Activated CD4-positive, alpha-beta T cell treated with anti-CD3 and anti-CD28 coated beads for 36 hours (primary cell): ENCODE data around the gene BRSK1. TPM values are rescaled to one million over a fixed set of nuclear protein-coding genes. Genes with fewer than 3 reads are reported as not detected.

Experiments used
- ATAC-seq: fragments of 200-7000 bp; cut with Tn5 transposase; one replicate; pipeline ENCODE4 v1.10.0; 2021; ENCODE audit warnings: mild to moderate bottlenecking, moderate library complexity
- CTCF ChIA-PET: fragments of 350-600 bp; sonication (Branson Sonifier 250); formaldehyde crosslinking; loops from one replicate; lab custom pipeline; 2021; ENCODE audit warnings: antibody characterized with exemption; lab: Charles Lee
- POLR2A ChIA-PET: fragments of 350-600 bp; sonication (Branson Sonifier 250); formaldehyde crosslinking; loops from one replicate; lab custom pipeline; 2021; ENCODE audit warnings: antibody characterized with exemption, inconsistent platforms; lab: Charles Lee
- DNase-seq: peaks from one replicate; pipeline ENCODE4 v3.0.0-alpha.2; 2020
- H3K27ac Mint-ChIP-seq: one replicate; pipeline ENCODE4 v1.8.0; 2021; ENCODE audit warnings: mixed read lengths
- H3K27me3 Mint-ChIP-seq: one replicate; pipeline ENCODE4 v1.8.0; 2021; ENCODE audit warnings: mixed read lengths
- H3K36me3 Mint-ChIP-seq: one replicate; pipeline ENCODE4 v1.8.0; 2021; ENCODE audit warnings: low read depth, mixed read lengths
- H3K4me1 Mint-ChIP-seq: one replicate; pipeline ENCODE4 v1.8.0; 2021; ENCODE audit warnings: mixed read lengths
- H3K4me3 Mint-ChIP-seq: one replicate; pipeline ENCODE4 v1.8.0; 2021; ENCODE audit warnings: mild to moderate bottlenecking, moderate library complexity, mixed read lengths
- H3K9me3 Mint-ChIP-seq: one replicate; pipeline ENCODE4 v1.8.0; 2021; ENCODE audit warnings: low read depth, mixed read lengths
- intact Hi-C, 2 experiments: fragments of 100-400 bp; cut with DNase I in 1 of 2; cut with micrococcal nuclease in 1 of 2; formaldehyde crosslinking; loops; one replicate each; pipeline versions ENCODE4 v1.14.2 to v1.15.1; 2022 to 2024; cut with DNase I, micrococcal nuclease
- total RNA-seq, 2 experiments: library from RNA; stranded (reverse); gene quantifications; one replicate each; pipeline ENCODE4 v1.2.3, GENCODE V29; 2021

Gene BRSK1
- total RNA-seq, 2 experiments from 2014 or later = 4.1 to 4.5 TPM

- intact Hi-C loops = no loop called here
- CTCF ChIA-PET = interaction anchor here (0.7 kb wide), 1 partner anchor 106 kb away, joined by 4 read pairs; no protein-coding TSS in a partner anchor
- ATAC-seq = no peak
Observed at GRCh38 chr19:55276720-55277430, 6.9 kb upstream of the BRSK1 start.

DNA sequence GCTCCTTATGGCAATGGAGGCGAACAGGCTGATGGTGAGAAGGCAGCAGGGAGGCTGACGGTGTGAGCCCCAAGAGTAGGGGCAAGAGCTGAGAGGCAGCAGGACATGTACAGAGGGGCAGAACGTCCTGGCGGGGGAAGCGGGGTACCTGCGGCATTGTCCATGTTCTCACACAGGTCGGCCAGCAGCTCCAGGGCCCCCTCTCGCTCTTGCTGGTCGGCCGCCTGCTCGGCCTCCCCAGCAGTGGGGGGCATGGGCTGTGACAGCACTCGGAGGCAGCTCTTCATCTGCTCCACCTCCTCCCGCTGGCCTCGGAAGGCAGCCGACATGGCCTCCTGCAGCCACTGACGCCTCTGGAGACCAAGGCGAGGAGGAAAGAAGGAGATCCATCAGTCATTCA lies 6.3 kb upstream of the BRSK1 start:
- no peaks in the 10 kb centered on the region for H3K27me3 Mint-ChIP-seq
- POLR2A ChIA-PET = interaction anchor here (0.7 to 0.9 kb wide), 2 partner anchors 8 to 18 kb away, joined by 3 read pairs; no protein-coding TSS in a partner anchor
- no peak for ATAC-seq
- peaks cover 14% of the 10 kb centered on the region for H3K36me3 Mint-ChIP-seq
- peaks cover 19% of the 10 kb centered on the region for H3K4me1 Mint-ChIP-seq
- CTCF ChIA-PET = no interaction called here
- no peak for DNase-seq
- intact Hi-C loops = no loop called here
- H3K9me3 Mint-ChIP-seq = no peaks in the 10 kb centered on the region
- H3K4me3 Mint-ChIP-seq = no peak overlapping the region
- H3K27ac Mint-ChIP-seq = no peak overlapping the region

More at GRCh38 chr19:55276720-55277430, 6.9 kb upstream of the BRSK1 start:
- POLR2A ChIA-PET = no interaction called here
- no peaks in the 10 kb centered on the region for H3K27me3 Mint-ChIP-seq
- peaks cover 19% of the 10 kb centered on the region for H3K36me3 Mint-ChIP-seq
- DNase-seq = no peak
- H3K27ac Mint-ChIP-seq = no peak overlapping the region
- H3K4me3 Mint-ChIP-seq = no peak overlapping the region
- no peaks in the 10 kb centered on the region for H3K9me3 Mint-ChIP-seq
- H3K4me1 Mint-ChIP-seq = peaks cover 19% of the 10 kb centered on the region

DNA sequence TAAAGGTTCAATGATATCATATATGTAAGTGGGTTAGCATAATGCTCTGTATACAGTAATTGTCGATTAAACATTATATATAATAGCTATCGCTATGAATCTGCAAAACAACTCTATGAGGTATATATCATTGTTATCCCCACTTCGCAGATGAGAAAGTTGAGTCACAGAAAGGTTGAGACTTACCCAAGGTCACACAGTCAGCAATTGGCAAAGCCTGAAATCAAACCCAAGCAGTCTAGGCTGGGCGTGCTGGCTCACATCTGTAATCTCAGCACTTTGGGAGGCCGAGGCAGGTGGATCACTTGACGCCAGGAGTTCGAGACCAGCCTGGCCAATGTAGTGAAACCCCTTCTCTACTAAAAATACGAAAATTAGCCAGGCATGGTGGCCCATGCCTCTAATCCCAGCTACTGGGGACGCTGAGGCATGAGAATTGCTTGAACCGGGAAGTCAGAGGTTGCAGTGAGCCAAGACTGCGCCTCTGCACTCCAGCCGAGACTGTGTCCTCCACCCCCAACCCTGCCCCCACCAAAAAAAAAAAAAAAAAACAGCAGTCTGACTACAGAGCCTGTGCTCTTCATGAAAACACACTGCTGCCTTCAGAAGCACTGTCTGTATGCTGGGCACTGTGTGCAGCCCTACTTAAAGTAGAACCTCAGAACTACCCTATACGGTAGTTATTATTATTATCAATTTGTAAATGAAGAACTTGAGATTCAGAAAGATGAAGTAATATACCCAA lies 5.2 kb upstream of the BRSK1 start:
- Mint-ChIP-seq H3K27me3 (no peaks in the 10 kb centered on the region), H3K9me3 (no peaks in the 10 kb centered on the region), H3K27ac (no peak overlapping the region), H3K4me3 (peak overlapping the region; percentile 100), H3K4me1 (peaks cover 22% of the 10 kb centered on the region), H3K36me3 (peaks cover 12% of the 10 kb centered on the region)
- ChIA-PET CTCF (interaction anchor here (0.8 kb wide), 1 partner anchor 133 kb away, joined by 3 read pairs; no protein-coding TSS in a partner anchor), POLR2A (no interaction called here)
- no peak for ATAC-seq
- DNase-seq = no peak
- intact Hi-C loops = no loop called here

GRCh38 chr19:55279340-55279739 lies 4.5 kb upstream of the BRSK1 start:
- peak overlapping the region; percentile 100 for H3K4me3 Mint-ChIP-seq
- intact Hi-C loops = no loop called here
- POLR2A ChIA-PET = no interaction called here

DNA sequence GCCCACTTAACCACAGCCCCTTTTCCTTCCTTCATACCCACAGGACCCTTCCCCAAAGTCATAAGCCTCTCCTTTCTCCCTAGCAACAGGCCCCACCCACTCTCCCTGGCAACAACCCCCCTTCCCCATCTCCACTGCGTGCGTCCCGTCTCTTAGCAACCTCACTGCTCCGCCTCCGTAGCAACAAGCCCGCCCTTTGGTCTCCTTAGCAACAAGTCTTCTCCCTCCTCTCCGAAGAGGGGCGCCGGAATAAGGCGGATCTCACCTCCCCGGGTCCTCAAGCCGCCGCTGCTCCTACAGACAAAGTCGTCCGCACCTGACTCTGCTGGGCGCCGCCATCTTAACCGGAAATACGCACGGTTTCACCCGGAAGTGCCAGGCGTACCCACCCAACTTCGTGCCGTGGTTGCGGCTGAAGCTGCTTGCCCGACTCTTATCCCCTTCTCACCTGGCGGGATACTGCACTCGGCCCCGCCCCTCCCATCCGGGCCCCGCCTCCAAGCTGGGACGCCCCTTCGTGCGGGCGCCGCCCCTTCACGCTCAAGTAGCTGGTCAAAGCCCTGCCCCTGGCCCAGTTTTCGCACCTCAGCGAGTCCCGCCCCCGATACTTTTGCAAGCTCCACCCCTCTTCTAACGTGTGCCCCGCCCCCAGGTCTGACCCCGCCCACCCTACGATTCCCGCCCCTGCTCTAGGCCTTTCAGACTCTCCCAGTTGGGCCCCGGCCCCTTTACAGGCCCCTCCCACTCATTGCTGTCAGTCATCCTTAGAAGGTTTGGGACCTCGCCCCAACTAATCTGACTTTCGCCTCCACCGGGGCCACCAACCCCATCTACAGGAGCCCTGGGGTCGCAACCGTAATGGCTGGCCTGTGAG lies 3.8 kb upstream of the BRSK1 start, which contains the start of gene HSPBP1:
TSS of gene HSPBP1 (minus strand) at position 341 of the 874 bp plus-strand sequence. CDS start 502 bp downstream, outside the sequence.
- Mint-ChIP-seq H3K27me3 (no peaks in the 10 kb centered on the region), H3K4me3 (peak within 1 kb of the TSS; percentile 100), H3K27ac (peak within 1 kb of the TSS; percentile 98), H3K9me3 (no peaks in the 10 kb centered on the region), H3K4me1 (peaks cover 24% of the 10 kb centered on the region), H3K36me3 (peaks cover 10% of the 10 kb centered on the region)
- intact Hi-C loops = loop anchor here (1.0 kb wide), 14 partner anchors 21 to 1090 kb away; partner anchors contain the start of genes KMT5C (in 2 of the 2), PPP6R1 (in 2 of the 2), FIZ1 (in 1 of the 2) and ISOC2 (in 1 of the 2)
- CTCF ChIA-PET = interaction anchor here (0.5 to 1.5 kb wide), 11 partner anchors 18 to 196 kb away, joined by 3 to 6 read pairs (median 3); partner anchors contain the start of genes PPP6R1, TNNT1 and ZNF628
- ATAC-seq (peak; percentile 92), DNase-seq (peak; percentile 98)
- POLR2A ChIA-PET = interaction anchor here (0.5 to 1.3 kb wide), 6 partner anchors 13 to 128 kb away, joined by 3 to 12 read pairs (median 4); partner anchors contain the start of genes PPP6R1 and UBE2S

More at GRCh38 chr19:55279340-55279739, 4.5 kb upstream of the BRSK1 start:
- CTCF ChIA-PET = interaction anchor here (0.5 to 1.5 kb wide), 4 partner anchors 17 to 130 kb away, joined by 3 read pairs; partner anchors contain the start of gene TNNT1
- Mint-ChIP-seq H3K27me3 (no peaks in the 10 kb centered on the region), H3K36me3 (peaks cover 12% of the 10 kb centered on the region), H3K9me3 (no peaks in the 10 kb centered on the region), H3K4me1 (peaks cover 24% of the 10 kb centered on the region), H3K27ac (peak overlapping the region; percentile 98)
- DNase-seq (no peak), ATAC-seq (no peak)

- Mint-ChIP-seq H3K27me3 (no peaks in the 10 kb centered on the region), H3K36me3 (peaks cover 4% of the 10 kb centered on the region), H3K9me3 (no peaks in the 10 kb centered on the region), H3K27ac (no peak overlapping the region), H3K4me1 (peaks cover 16% of the 10 kb centered on the region), H3K4me3 (peak overlapping the region; percentile 28)
- POLR2A ChIA-PET = no interaction called here
- intact Hi-C loops = no loop called here
- no peak for ATAC-seq
- CTCF ChIA-PET = no interaction called here
- no peak for DNase-seq
Observed at GRCh38 chr19:55284405-55285058, 735 bp downstream of the BRSK1 start.

DNA sequence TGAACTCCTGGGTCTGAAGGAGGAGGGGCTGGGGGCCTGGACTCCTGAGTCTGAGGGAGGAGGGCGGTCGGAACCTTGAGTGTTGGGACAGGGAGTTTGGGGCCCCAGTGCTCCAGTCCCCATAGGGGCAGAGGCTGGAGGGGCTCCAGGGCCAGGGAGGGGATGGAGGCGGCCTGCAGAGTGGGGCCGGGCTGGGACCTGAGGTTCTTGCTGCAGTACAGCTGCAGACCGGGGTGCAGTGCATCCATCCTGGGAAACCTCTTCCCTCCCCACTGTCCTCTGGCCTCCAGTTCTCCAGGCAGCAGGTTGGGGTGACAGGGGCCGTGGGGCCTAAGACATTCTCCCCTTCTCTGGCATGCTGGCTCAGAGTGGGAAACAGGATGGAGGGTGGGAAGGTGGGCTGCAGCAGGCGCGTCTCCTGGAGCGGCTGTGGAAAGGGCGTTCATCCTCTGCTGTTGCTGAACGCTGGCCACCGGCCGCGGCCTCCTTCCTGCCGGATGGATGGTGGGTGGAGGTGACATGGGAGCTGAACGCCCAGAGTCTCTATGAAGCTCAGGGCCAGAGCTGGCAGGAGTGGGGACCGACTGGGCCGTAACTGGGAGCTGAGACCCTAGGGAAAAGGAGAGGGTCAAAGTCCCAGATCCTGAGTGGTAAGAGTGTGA lies 1.6 kb downstream of the BRSK1 start:
- ChIA-PET CTCF (no interaction called here), POLR2A (no interaction called here)

GRCh38 chr19:55287361-55288079 lies 3.7 kb downstream of the BRSK1 start:
- H3K27ac Mint-ChIP-seq = no peak overlapping the region
- ATAC-seq (no peak), DNase-seq (no peak)
- H3K4me1 Mint-ChIP-seq = peaks cover 11% of the 10 kb centered on the region
- ChIA-PET CTCF (interaction anchor here (0.7 kb wide), 1 partner anchor 15 kb away, joined by 3 read pairs; no protein-coding TSS in a partner anchor), POLR2A (no interaction called here)
- no peaks in the 10 kb centered on the region for H3K9me3 Mint-ChIP-seq
- intact Hi-C loops = no loop called here
- H3K27me3 Mint-ChIP-seq = no peaks in the 10 kb centered on the region
- no peaks in the 10 kb centered on the region for H3K36me3 Mint-ChIP-seq
- no peak overlapping the region for H3K4me3 Mint-ChIP-seq

More for the DNA sequence above, 1.6 kb downstream of the BRSK1 start:
- Mint-ChIP-seq H3K9me3 (no peaks in the 10 kb centered on the region), H3K4me1 (peaks cover 12% of the 10 kb centered on the region), H3K4me3 (peak overlapping the region; percentile 15), H3K27me3 (no peaks in the 10 kb centered on the region), H3K36me3 (no peaks in the 10 kb centered on the region), H3K27ac (no peak overlapping the region)
- intact Hi-C loops = no loop called here
- ATAC-seq (no peak), DNase-seq (no peak)

DNA sequence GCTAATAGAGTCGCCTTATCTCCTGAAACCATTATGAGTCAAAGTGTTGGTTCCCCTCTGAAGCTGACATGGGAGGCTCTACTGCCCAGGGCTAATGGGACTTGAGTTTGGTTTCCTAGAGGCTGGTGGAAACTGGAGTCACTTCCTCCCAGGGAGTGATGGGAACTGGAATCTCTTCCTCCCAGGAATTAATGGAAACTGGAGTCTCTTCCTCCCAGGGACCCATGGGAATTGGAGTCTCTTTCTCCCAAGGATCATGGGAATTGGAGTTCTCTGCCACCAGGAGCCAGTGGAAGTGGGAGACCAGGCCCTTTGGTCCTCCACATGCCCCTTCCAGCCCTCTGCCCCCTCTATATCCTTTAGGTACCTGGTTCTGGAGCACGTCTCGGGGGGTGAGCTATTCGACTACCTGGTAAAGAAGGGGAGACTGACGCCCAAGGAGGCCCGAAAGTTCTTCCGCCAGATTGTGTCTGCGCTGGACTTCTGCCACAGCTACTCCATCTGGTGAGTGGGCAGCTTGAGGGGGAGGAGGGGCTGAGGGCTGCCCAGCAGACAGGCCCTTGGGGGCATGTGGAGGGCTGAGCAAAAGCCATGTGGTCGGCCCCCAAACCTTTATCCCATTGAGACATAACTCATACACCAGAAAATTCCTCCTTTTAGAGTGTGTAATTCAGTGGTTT lies 5.5 kb downstream of the BRSK1 start:
- Mint-ChIP-seq H3K9me3 (no peaks in the 10 kb centered on the region), H3K4me1 (peaks cover 6% of the 10 kb centered on the region), H3K27ac (no peak overlapping the region), H3K4me3 (no peak overlapping the region), H3K36me3 (no peaks in the 10 kb centered on the region), H3K27me3 (no peaks in the 10 kb centered on the region)
- ATAC-seq (no peak), DNase-seq (no peak)
- POLR2A ChIA-PET = no interaction called here
- CTCF ChIA-PET = no interaction called here
- intact Hi-C loops = no loop called here
